ENCODE results near the gene PRDM5.

The PRDM5 gene

GRCh38 chr4:120683897-120684540, 238.5 kb downstream of the PRDM5 start:
- peak; percentile 12 for DNase-seq (ENCODE audit: low read depth)
- H3K4me3 ChIP-seq (ENCODE audit: low read length): no peak overlapping the region
- TF ChIP-seq CTCF (IDR thresholded peaks at IDR 0.05; ENCODE audit: insufficient read depth, low read depth, low read length, missing control alignments): no peak

GRCh38 chr4:120682981-120683380, 239.5 kb downstream of the PRDM5 start:
- no peak overlapping the region for H3K4me3 ChIP-seq (ENCODE audit: low read length)
- no peak for TF ChIP-seq CTCF (IDR thresholded peaks at IDR 0.05; ENCODE audit: insufficient read depth, low read depth, low read length, missing control alignments)
- DNase-seq (ENCODE audit: low read depth): no peak

GRCh38 chr4:120680647-120681228, 241.8 kb downstream of the PRDM5 start:
- no peak for DNase-seq (ENCODE audit: low read depth)
- H3K4me3 ChIP-seq (ENCODE audit: low read length): no peak overlapping the region
- TF ChIP-seq CTCF (IDR thresholded peaks at IDR 0.05; ENCODE audit: insufficient read depth, low read depth, low read length, missing control alignments): no peak

- DNase-seq (ENCODE audit: low read depth): no peak
- no peak for TF ChIP-seq CTCF (IDR thresholded peaks at IDR 0.05; ENCODE audit: insufficient read depth, low read depth, low read length, missing control alignments)
- H3K4me3 ChIP-seq (ENCODE audit: low read length): no peak overlapping the region
These were observed 248.8 kb downstream of the PRDM5 start for GRCh38 chr4:120673696-120674095.

- TF ChIP-seq CTCF (IDR thresholded peaks at IDR 0.05; ENCODE audit: insufficient read depth, low read depth, low read length, missing control alignments): no peak
- no peak overlapping the region for H3K4me3 ChIP-seq (ENCODE audit: low read length)
- DNase-seq (ENCODE audit: low read depth): no peak
These were observed 249.9 kb downstream of the PRDM5 start for GRCh38 chr4:120672558-120673147.

GRCh38 chr4:120672076-120672475, 250.4 kb downstream of the PRDM5 start:
- H3K4me3 ChIP-seq (ENCODE audit: low read length): no peak overlapping the region
- TF ChIP-seq CTCF (IDR thresholded peaks at IDR 0.05; ENCODE audit: insufficient read depth, low read depth, low read length, missing control alignments): no peak
- DNase-seq (ENCODE audit: low read depth): no peak
